BE2C (cell line): ENCODE results near the gene PIK3IP1.

Experiments used
- DNase-seq: peaks from one replicate; pipeline ENCODE4 v3.0.0-alpha.2; 2020
- H3K27me3 ChIP-seq: fragments of 250-450 bp; sonication (Bioruptor Pico); 2 replicates; pipeline ENCODE4 v1.5.1; 2020; ENCODE audit warnings: mild to moderate bottlenecking
- H3K36me3 ChIP-seq: fragments of 250-450 bp; sonication (Bioruptor Pico); 2 replicates; pipeline ENCODE4 v1.5.1; 2020; ENCODE audit warnings: mild to moderate bottlenecking
- H3K4me1 ChIP-seq: fragments of 250-450 bp; sonication (Bioruptor Pico); 2 replicates; pipeline ENCODE4 v1.5.1; 2020
- H3K4me3 ChIP-seq: 2 replicates; pipeline ENCODE4 v1.5.1; 2011; ENCODE audit warnings: low read depth, low read length
- H3K9me3 ChIP-seq: fragments of 250-450 bp; sonication (Bioruptor Pico); 2 replicates; pipeline ENCODE4 v1.5.1; 2020
- CTCF ChIP-seq: IDR thresholded peaks from 2 replicates; pipeline ENCODE4 v1.5.1; 2012; ENCODE audit warnings: mild to moderate bottlenecking, low read depth, low read length

Gene PIK3IP1

GRCh38 chr22:31329029-31329428, 36.7 kb upstream of the PIK3IP1 start:
- H3K36me3 ChIP-seq = peaks cover 85% of the 10 kb centered on the region
- no peak overlapping the region for H3K4me3 ChIP-seq
- TF ChIP-seq CTCF = no peak
- H3K4me1 ChIP-seq = no peaks in the 10 kb centered on the region
- H3K9me3 ChIP-seq = no peaks in the 10 kb centered on the region
- H3K27me3 ChIP-seq = no peaks in the 10 kb centered on the region
- DNase-seq = no peak

GRCh38 chr22:31328544-31328960, 36.3 kb upstream of the PIK3IP1 start:
- peaks cover 80% of the 10 kb centered on the region for H3K36me3 ChIP-seq

GRCh38 chr22:31327806-31328543, 35.7 kb upstream of the PIK3IP1 start:
- no peaks in the 10 kb centered on the region for H3K9me3 ChIP-seq
- DNase-seq = no peak
- TF ChIP-seq CTCF = no peak
- no peaks in the 10 kb centered on the region for H3K4me1 ChIP-seq
- peaks cover 76% of the 10 kb centered on the region for H3K36me3 ChIP-seq
- H3K27me3 ChIP-seq = no peaks in the 10 kb centered on the region
- no peak overlapping the region for H3K4me3 ChIP-seq

More at GRCh38 chr22:31328544-31328960, 36.3 kb upstream of the PIK3IP1 start:
- no peaks in the 10 kb centered on the region for H3K9me3 ChIP-seq
- H3K4me1 ChIP-seq = no peaks in the 10 kb centered on the region
- no peak for DNase-seq
- no peaks in the 10 kb centered on the region for H3K27me3 ChIP-seq
- no peak overlapping the region for H3K4me3 ChIP-seq
- TF ChIP-seq CTCF = no peak

GRCh38 chr22:31326877-31327276, 34.6 kb upstream of the PIK3IP1 start:
- no peak for TF ChIP-seq CTCF
- Histone ChIP-seq H3K36me3 (peaks cover 65% of the 10 kb centered on the region), H3K4me1 (no peaks in the 10 kb centered on the region), H3K4me3 (no peak overlapping the region), H3K9me3 (no peaks in the 10 kb centered on the region), H3K27me3 (no peaks in the 10 kb centered on the region)
- DNase-seq = no peak

DNA sequence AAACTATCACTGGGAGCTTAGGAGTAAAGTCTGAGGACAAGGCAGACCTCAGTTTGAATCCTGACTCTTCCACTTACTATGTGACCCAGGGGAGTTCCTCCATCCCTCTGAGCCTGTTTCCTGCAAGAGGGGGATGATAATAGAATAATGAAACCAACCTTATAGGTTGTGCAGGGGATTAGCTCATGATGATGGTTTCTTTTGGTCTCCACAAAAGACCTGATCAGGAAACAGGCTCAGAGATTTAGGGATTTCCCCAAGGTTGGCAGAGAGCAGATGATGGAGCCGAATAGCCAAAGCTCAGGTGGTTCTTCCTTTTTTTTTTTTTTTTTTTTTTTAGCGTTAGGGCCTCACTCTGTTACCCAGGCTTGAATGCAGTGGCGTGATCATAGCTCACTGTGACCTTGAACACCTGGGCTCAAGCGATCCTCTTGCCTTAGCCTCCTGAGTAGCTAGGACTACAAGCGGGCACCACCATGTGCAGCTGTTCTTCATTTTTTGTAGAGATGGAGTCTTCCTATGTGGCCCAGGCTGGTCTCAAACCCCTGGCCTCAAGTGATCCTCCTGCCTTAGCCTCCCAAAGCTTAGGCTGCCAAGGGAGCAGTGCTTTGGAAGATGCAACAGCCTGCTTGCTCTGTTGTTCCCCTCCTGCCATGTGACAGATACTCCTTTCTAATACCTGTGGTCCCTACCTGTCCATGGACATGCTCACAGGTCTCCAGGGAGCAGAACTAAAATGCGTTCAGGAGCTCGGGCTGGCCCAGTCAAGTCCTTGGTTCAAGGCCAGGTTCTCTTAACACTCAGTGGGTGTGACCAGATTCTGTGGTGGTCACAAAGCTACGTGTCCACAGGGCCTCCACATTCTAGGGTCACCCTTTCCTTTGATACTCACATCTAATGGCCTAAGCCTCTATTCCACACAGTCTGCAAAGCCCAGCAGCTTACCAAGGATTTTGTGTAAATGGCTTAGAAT, 31.6 kb upstream of the PIK3IP1 start:
- H3K36me3 ChIP-seq = peaks cover 39% of the 10 kb centered on the region
- no peak for TF ChIP-seq CTCF
- H3K27me3 ChIP-seq = no peaks in the 10 kb centered on the region
- no peaks in the 10 kb centered on the region for H3K4me1 ChIP-seq
- DNase-seq = no peak
- H3K9me3 ChIP-seq = no peaks in the 10 kb centered on the region
- no peak overlapping the region for H3K4me3 ChIP-seq
